Peyer's patch (tissue), 4 donors: ENCODE results near the gene C4A. TPM values are rescaled to one million over a fixed set of nuclear protein-coding genes. Genes with fewer than 3 reads are reported as not detected.

ENCODE experiments used
- DNase-seq, 3 donors: peaks; one replicate each; pipeline ENCODE4 v3.0.0-alpha.2; 2017 to 2019
- H3K27ac ChIP-seq, 4 donors: fragments of 200-600 bp; sonication (generic); one replicate each; pipeline ENCODE4 v1.5.1; 2016 to 2019
- H3K27me3 ChIP-seq, 2 donors: fragments of 200-600 bp; sonication (generic); one replicate each; pipeline ENCODE4 v1.5.1; 2019
- H3K36me3 ChIP-seq, 3 donors: fragments of 200-600 bp; sonication (generic); one replicate each; pipeline ENCODE4 v1.5.1; 2016 to 2019
- H3K4me1 ChIP-seq, 4 donors: fragments of 200-600 bp; sonication (generic); one replicate each; pipeline ENCODE4 v1.5.1; 2016 to 2019
- H3K4me3 ChIP-seq, 4 donors: fragments of 200-600 bp; sonication (generic); 1 replicate in 3 of 4; 2 replicates in 1 of 4; pipeline ENCODE4 v1.5.1; 2016 to 2019; ENCODE audit warnings: mild to moderate bottlenecking in 1 of 4
- H3K9me3 ChIP-seq, 4 donors: fragments of 200-600 bp; sonication (generic); one replicate each; pipeline ENCODE4 v1.5.1; 2016 to 2019; ENCODE audit warnings: mild to moderate bottlenecking in 1 of 4
- CTCF ChIP-seq, 6 experiments: fragments of 450-650 bp in 4 of 6; fragments of 200-600 bp in 2 of 6; sonication (generic) in 1 of 6; IDR thresholded peaks; one replicate each; pipeline ENCODE4 v1.5.1; 2017 to 2019; ENCODE audit warnings: antibody characterized with exemption in 6 of 6, mild to moderate bottlenecking in 3 of 6, moderate library complexity in 1 of 6
- POLR2A ChIP-seq, 2 donors: fragments of 450-650 bp; IDR thresholded peaks; one replicate each; pipeline ENCODE4 v1.5.1; 2017; ENCODE audit warnings: antibody characterized with exemption in 2 of 2, mild to moderate bottlenecking in 2 of 2, moderate library complexity in 2 of 2
- total RNA-seq, 4 donors: library from RNA; depleted of rRNA; stranded (reverse); fragments of >200 nt; gene quantifications; one replicate each; pipeline ENCODE4 v1.1.0, GENCODE V29; 2016

Gene C4A
- total RNA-seq, 4 donors from 2014 or later, result 13.7 to 56.9 (median 20.8) TPM

- H3K4me1 ChIP-seq, result peaks cover 0 to 20% (median 2%) of the 10 kb centered on the region in 4 donors
- H3K27me3 ChIP-seq, result no peaks in the 10 kb centered on the region
- no peak for DNase-seq
- peaks cover 0 to 21% (median 0%) of the 10 kb centered on the region in 3 donors for H3K36me3 ChIP-seq
- TF ChIP-seq POLR2A (IDR thresholded peaks at IDR 0.05), result no peak
- TF ChIP-seq CTCF (IDR thresholded peaks at IDR 0.05), result no peak
- no peaks in the 10 kb centered on the region for H3K9me3 ChIP-seq
- no peak overlapping the region for H3K27ac ChIP-seq
- no peak overlapping the region for H3K4me3 ChIP-seq
Measured at GRCh38 chr6:31948306-31948705, 33.6 kb upstream of the C4A start.

- H3K4me3 ChIP-seq, result no peak overlapping the region
- H3K27ac ChIP-seq, result no peak overlapping the region
- TF ChIP-seq POLR2A (IDR thresholded peaks at IDR 0.05) (no peak), CTCF (IDR thresholded peaks at IDR 0.05) (no peak)
- H3K4me1 ChIP-seq, result peaks cover 0 to 20% (median 2%) of the 10 kb centered on the region in 4 donors
- peaks cover 0 to 27% (median 0%) of the 10 kb centered on the region in 3 donors for H3K36me3 ChIP-seq
- H3K27me3 ChIP-seq, result no peaks in the 10 kb centered on the region
- H3K9me3 ChIP-seq, result no peaks in the 10 kb centered on the region
- peak in 1 of 3 donors; percentile 30 for DNase-seq
Measured at GRCh38 chr6:31948753-31949413, 33.0 kb upstream of the C4A start.

GRCh38 chr6:31949926-31950548 lies 31.8 kb upstream of the C4A start:
- TF ChIP-seq POLR2A (IDR thresholded peaks at IDR 0.05) (no peak), CTCF (IDR thresholded peaks at IDR 0.05) (no peak)
- DNase-seq, result no peak
- Histone ChIP-seq H3K36me3 (peaks cover 0 to 38% (median 0%) of the 10 kb centered on the region in 3 donors), H3K9me3 (no peaks in the 10 kb centered on the region), H3K27ac (no peak overlapping the region), H3K27me3 (no peaks in the 10 kb centered on the region), H3K4me3 (no peak overlapping the region), H3K4me1 (peaks cover 0 to 14% (median 1%) of the 10 kb centered on the region in 4 donors)

- H3K4me1 ChIP-seq, result no peaks in the 10 kb centered on the region
- peak overlapping the region in 1 of 4 donors; percentile 17 for H3K27ac ChIP-seq
- no peak for TF ChIP-seq POLR2A (IDR thresholded peaks at IDR 0.05)
- TF ChIP-seq CTCF (IDR thresholded peaks at IDR 0.05), result peak; percentile 35 to 75 (median 70)
- no peak overlapping the region for H3K4me3 ChIP-seq
- no peaks in the 10 kb centered on the region for H3K9me3 ChIP-seq
- H3K27me3 ChIP-seq, result no peaks in the 10 kb centered on the region
- DNase-seq, result peak; percentile 31 to 82 (median 74)
- H3K36me3 ChIP-seq, result peaks cover 0 to 56% (median 0%) of the 10 kb centered on the region in 3 donors
Measured at GRCh38 chr6:31952140-31952805, 29.6 kb upstream of the C4A start.

- Histone ChIP-seq H3K27me3 (no peaks in the 10 kb centered on the region), H3K4me3 (no peak overlapping the region), H3K9me3 (no peaks in the 10 kb centered on the region), H3K36me3 (peaks cover 0 to 56% (median 0%) of the 10 kb centered on the region in 3 donors), H3K27ac (peak overlapping the region in 1 of 4 donors; percentile 17), H3K4me1 (peaks cover 0 to 5% (median under 1%) of the 10 kb centered on the region in 4 donors)
- no peak for TF ChIP-seq CTCF (IDR thresholded peaks at IDR 0.05)
- no peak for TF ChIP-seq POLR2A (IDR thresholded peaks at IDR 0.05)
- no peak for DNase-seq
Measured at GRCh38 chr6:31952890-31953289, 29.0 kb upstream of the C4A start.
